ENCODE measurements around the gene IGF2BP2. TPM values are rescaled to one million over a fixed set of nuclear protein-coding genes. Genes with fewer than 3 reads are reported as not detected.

Gene IGF2BP2
- total RNA-seq, 1 donor from 2014 or later = 19.0 TPM

GRCh38 chr3:185837414-185837813 lies 12.6 kb upstream of the IGF2BP2 start:
- peak in 1 of 2 donors; percentile 62 for DNase-seq (ENCODE audit: low read depth in 2 of 2)

DNA sequence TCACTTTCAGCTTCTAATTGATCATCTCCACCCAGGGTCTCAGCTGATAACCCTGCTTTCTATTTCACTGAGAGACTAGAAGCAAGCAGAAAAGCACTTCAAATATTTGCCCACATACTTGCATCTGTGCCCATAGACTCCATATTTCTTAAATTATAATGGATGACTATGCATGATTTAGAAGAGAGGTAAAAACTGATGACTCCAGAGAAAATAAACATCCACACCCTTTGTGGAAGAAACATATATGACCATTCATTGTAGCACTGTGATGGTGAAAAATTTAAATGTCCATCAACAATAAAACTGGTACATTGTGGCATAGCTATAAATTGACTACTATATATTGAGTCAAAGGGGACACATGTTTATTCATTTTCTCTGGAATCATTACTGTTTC lies 7.1 kb upstream of the IGF2BP2 start:
- no peak for DNase-seq (ENCODE audit: low read depth in 2 of 2)

DNA sequence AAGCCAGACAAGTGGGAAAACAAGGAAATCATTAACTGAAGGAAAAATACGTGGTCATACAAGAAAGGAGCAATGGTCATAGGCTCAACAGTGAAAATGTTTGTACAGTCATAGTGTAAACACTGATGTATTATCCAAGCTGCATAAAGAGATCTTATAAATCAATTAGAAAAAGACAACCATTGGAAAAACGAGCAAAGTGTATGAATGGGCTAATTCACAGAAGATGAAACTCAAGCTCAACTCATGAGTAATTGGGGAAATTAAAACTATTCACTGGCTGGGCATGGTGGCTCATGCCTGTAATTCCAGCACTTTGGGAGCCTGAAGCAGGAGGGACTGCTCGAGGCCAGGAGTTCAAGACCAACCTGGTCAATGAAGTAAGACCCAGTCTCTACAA lies 6.4 kb upstream of the IGF2BP2 start:
- no peak for DNase-seq (ENCODE audit: low read depth in 2 of 2)

DNA sequence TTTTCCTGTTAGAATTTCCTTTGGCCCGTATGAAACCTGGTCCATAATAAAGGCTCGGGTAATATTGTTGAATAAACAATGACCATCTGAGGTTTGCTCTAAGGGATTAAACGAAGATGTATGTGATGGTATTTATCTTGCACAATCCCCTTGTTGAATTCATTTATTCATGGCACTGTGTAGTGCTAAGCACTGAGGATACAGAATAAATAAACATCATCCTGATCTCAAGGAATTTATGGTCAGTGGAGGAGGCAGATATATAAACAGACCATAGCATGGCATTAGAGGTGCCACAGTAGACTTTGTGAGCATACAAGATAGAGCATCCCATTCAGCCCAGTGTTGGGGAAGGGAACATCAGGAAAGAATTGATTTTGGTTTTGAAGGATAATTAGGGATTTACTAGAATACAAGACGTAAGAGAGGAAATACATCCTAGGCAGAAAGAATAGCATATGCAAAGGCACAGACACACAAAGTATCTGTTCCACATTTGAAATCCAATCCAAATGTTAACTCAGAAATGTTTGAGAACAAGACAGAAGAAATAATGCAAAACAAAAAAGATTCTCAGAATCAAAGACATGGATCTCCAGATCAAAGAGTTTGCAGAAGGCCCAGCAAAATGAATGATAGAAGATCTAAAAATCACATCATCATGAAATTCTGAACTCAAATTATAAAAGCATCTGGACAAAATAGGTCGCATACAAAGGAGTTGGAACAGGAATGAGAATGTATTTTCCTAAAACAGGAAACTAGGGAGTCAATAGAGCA lies 5.4 kb upstream of the IGF2BP2 start:
- no peak for DNase-seq (ENCODE audit: low read depth in 2 of 2)

GRCh38 chr3:185828755-185829154 lies 3.9 kb upstream of the IGF2BP2 start:
- DNase-seq (ENCODE audit: low read depth in 2 of 2) = no peak

DNA sequence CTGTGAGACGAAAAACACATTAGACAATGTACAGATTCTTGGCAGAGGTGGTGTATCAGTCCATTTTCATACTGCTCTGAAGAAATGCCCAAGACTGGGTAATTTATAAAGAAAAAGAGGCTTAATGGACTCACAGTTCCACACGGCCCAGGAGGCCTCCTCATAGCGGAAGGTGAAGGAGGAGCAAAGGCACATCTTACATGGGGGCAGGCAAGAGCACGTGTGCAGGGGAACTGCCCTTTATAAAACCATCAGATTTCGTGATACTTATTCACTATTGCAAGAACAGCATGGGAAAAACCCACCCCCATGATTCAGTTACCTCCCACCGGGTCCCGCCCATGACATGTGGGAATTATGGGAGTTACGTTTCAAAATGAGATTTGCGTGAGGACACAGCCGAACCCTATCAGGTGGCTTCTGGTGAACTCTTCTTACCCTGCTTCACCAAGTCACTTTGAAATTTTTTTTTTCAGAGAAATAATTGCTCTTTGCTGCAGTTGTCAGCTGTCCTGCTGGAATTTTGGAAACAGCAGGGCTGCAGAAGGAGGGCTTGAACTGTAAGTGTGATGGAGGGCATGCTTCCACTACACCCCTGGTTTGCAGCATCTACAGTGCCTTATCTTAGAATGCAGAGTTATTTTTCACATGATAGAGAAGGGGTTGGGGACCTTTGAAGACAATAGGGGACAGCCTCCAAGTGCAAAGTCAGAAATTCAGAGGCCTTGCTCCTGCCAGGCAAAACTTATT lies 2.9 kb upstream of the IGF2BP2 start:
- DNase-seq (ENCODE audit: low read depth in 2 of 2) = no peak

GRCh38 chr3:185825639-185826481 lies 1.0 kb upstream of the IGF2BP2 start:
- DNase-seq (ENCODE audit: low read depth in 2 of 2) = peak; percentile 59 to 63

DNA sequence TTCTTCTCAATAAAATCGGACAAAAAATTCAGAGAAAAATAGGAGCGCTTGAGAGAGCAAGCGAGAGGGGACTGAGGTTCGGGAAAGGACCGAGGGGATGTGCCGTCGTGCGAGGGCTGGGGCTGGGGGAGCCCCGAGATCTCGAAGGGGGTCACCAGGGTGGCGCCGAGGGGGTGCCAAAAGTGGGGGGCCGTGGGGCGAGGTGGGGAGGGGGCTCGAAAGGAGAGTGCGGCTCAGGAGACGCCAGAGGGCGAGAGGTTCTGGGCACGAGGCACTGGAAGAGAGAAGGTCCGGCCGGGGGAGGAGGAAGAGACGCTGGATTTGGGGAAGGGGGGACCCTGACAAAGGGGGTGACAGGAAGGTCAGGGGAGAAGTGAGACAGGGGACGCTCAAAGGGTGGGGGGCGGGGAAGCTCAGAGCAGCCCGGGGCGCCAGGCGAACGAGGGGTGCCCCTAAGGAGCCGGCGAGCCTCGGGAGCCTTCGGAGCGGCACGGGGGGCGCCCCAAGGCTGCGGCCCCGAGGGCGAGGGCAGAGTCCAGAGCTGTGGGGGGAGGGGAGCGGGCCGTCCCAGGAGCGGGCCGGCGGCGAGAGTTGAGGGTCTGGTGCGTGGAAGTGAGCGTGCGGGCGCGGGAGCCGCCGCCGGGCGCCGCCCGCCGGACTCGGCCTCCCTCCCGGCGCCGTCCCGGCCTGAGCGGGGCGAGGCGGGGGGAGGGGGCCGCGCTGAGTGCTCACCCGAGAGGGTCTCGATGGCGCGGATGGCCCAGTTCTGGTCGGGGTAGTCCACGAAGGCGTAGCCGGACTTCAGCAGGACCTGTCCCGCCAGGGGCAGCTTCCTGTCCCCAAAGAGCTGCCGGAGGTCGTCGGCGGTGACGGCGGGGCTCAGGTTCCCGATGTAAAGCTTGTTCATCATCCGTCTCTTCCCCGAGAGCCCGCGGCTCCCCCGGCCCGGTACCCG lies 514 bp downstream of the IGF2BP2 start:
- peak in 1 of 2 donors; percentile 36 for DNase-seq (ENCODE audit: low read depth in 2 of 2)

DNA sequence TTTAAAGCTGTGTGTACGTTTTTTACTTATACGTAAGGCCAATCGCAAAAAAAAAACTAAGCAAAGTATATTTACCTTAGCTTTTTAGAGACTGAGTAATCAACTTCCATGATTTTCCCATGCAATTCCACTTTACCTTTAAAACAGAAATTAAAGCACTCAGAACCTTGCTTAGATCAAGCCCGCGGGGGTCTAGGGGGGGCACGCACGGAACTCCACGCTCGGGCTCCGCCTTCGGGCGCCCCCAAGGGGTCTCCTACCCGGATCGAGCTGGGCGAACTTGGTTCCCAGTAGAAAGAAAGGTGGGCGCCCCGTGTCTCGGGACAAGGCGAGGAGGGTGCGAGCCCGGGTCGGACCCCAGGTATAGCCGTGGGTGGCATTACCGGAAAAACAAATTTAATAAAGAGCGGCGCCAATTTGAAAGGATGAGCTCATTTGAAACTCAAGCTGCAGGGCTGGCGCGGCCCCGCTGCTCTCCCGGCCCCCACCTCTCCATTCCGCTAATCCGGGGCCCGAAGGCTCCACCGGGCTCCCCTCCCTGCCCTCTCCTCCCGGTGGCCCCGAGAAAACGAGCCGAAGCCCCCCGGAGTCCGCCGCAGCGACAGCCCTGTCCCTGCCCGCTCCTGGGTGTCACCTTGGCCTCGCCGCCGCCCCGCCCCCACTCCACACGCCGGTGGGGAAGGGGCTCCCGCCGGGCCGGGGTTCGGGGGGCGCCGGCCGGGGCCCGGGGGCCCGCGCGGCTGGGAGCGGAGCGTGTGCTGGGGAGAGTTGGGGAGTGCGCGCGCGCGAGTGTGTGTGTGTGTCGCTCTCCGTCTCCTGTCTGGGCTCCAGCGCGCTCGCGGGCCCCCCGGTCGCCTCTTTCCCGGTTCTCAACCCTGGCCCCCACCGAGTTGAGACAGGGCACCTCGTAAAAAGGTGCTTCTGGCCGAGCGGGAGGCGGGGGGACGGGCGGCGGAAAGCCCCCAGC lies 1.5 kb downstream of the IGF2BP2 start:
- peak; percentile 62 to 69 for DNase-seq (ENCODE audit: low read depth in 2 of 2)

DNA sequence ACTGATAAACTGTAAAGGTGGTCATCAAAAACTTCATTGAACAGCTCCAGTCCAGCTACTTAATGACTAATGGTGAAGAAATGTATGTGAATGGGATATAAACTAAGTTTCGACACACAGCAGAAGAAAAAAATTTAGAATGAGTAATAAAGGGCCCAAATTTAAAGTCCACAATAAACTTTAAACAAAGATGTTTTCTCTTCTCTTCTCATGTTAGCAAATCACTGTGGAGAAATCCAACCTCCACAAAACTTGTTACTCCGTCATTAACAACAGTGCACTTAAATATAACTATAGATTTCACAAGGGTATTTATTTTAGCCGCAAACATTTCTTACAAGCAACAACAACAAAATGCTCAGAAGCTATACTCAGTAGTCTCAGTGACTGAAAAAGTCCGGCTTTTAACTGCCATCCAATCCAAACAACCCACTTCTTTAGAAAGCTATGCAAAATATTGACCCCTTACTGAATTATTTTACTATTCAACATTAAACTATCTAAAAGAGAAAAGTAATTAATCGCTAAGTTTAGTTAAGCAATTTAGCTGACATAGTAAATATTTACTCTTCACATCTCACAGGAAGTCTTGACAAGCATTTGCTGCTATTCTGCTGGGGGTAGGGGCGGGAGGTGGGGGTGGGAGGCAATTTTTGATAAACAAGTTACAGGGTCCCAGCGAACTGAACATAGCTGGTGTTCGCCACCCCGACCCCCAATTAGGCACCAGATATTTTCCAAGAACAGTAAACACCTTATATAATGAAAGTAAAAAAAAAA lies 2.4 kb downstream of the IGF2BP2 start:
- peak; percentile 26 to 56 for DNase-seq (ENCODE audit: low read depth in 2 of 2)

GRCh38 chr3:185820973-185821758 lies 3.7 kb downstream of the IGF2BP2 start:
- peak; percentile 59 to 83 for DNase-seq (ENCODE audit: low read depth in 2 of 2)

GRCh38 chr3:185818267-185818875 lies 6.5 kb downstream of the IGF2BP2 start:
- DNase-seq (ENCODE audit: low read depth in 2 of 2) = no peak

GRCh38 chr3:185815391-185816282 lies 9.2 kb downstream of the IGF2BP2 start:
- DNase-seq (ENCODE audit: low read depth in 2 of 2) = peak; percentile 19 to 62

GRCh38 chr3:185813691-185814215 lies 11.1 kb downstream of the IGF2BP2 start:
- DNase-seq (ENCODE audit: low read depth in 2 of 2) = no peak

GRCh38 chr3:185813205-185813604 lies 11.6 kb downstream of the IGF2BP2 start:
- no peak for DNase-seq (ENCODE audit: low read depth in 2 of 2)

GRCh38 chr3:185807445-185808068 lies 17.3 kb downstream of the IGF2BP2 start:
- DNase-seq (ENCODE audit: low read depth in 2 of 2) = peak; percentile 60 to 94

Data from lung microvascular endothelial cell (primary cell).